Thymus (tissue), 11 donors: ENCODE data around the gene SNORC. TPM values are rescaled to one million over a fixed set of nuclear protein-coding genes. Genes with fewer than 3 reads are reported as not detected.

Experiments used
- DNase-seq, 9 donors: peaks; one replicate each; pipeline ENCODE4 v3.0.0-alpha.2; 2013; ENCODE audit warnings: low spot score in 9 of 9, low read depth in 6 of 9, missing footprints in 1 of 9
- H3K27ac ChIP-seq, 2 donors: one replicate each; pipeline ENCODE4 v1.5.1; 2013; ENCODE audit warnings: control low read depth in 1 of 2, low read depth in 1 of 2, low read length in 1 of 2, mild to moderate bottlenecking in 1 of 2, moderate library complexity in 1 of 2
- H3K27me3 ChIP-seq, 2 donors: one replicate each; pipeline ENCODE4 v1.5.1; 2013; ENCODE audit warnings: low read length in 1 of 2; ENCODE audit not compliant: control insufficient read depth in 2 of 2, insufficient read depth in 1 of 2
- H3K36me3 ChIP-seq, 2 donors: one replicate each; pipeline ENCODE4 v1.5.1; 2013; ENCODE audit warnings: low read length in 1 of 2, mild to moderate bottlenecking in 1 of 2, moderate library complexity in 1 of 2; ENCODE audit not compliant: control insufficient read depth in 2 of 2, insufficient read depth in 2 of 2
- H3K4me1 ChIP-seq, 2 donors: one replicate each; pipeline ENCODE4 v1.5.1; 2013; ENCODE audit warnings: low read length in 2 of 2; ENCODE audit not compliant: control insufficient read depth in 2 of 2, insufficient read depth in 2 of 2
- H3K4me3 ChIP-seq, 2 donors: one replicate each; pipeline ENCODE4 v1.5.1; 2013; ENCODE audit warnings: low read length in 2 of 2, control low read depth in 1 of 2, mild to moderate bottlenecking in 1 of 2
- H3K9me3 ChIP-seq, 2 donors: one replicate each; pipeline ENCODE4 v1.5.1; 2013; ENCODE audit warnings: low read length in 1 of 2, mild to moderate bottlenecking in 1 of 2; ENCODE audit not compliant: control insufficient read depth in 2 of 2, insufficient read depth in 1 of 2
- WGBS: extraction: QIAGEN DNeasy Blood & Tissue Kit; methylation state at CpG from one replicate; pipeline ENCODE4 v1.1.7; 2013; 5-methylcytosine and 5-hydroxymethylcytosine counted together
- polyA plus RNA-seq: library from polyadenylated mRNA; stranded (reverse); fragments of 200-250 nt; gene quantifications from one replicate; pipeline ENCODE4 v1.2.3, GENCODE V29; 2013
- total RNA-seq: library from RNA; stranded (reverse); fragments of 120-200 nt; gene quantifications from one replicate; pipeline ENCODE4 v1.2.4, GENCODE V29; 2013
- donor health status: healthy.

The SNORC gene
- total and polyA plus RNA-seq, 2 donors: 1.4 to 5.0 TPM

- no peak for DNase-seq
These were observed 19.9 kb downstream of the SNORC start for GRCh38 chr2:232889876-232890401.

GRCh38 chr2:232890536-232890895 lies 20.5 kb downstream of the SNORC start:
- peaks cover 0 to 7% of the 10 kb centered on the region in 2 donors for H3K27me3 ChIP-seq
- no peak for DNase-seq
- H3K4me3 ChIP-seq: no peak overlapping the region
- H3K9me3 ChIP-seq: peaks cover 0 to 2% of the 10 kb centered on the region in 2 donors
- H3K27ac ChIP-seq: no peak overlapping the region
- H3K36me3 ChIP-seq: no peaks in the 10 kb centered on the region
- no peaks in the 10 kb centered on the region for H3K4me1 ChIP-seq
- 94% methylated on average over 11 of the region's 11 CpGs for WGBS

More at GRCh38 chr2:232889876-232890401, 19.9 kb downstream of the SNORC start:
- H3K27me3 ChIP-seq: peaks cover 0 to 7% of the 10 kb centered on the region in 2 donors
- H3K36me3 ChIP-seq: no peaks in the 10 kb centered on the region
- H3K4me3 ChIP-seq: no peak overlapping the region
- H3K9me3 ChIP-seq: peaks cover 0 to 4% of the 10 kb centered on the region in 2 donors
- H3K27ac ChIP-seq: no peak overlapping the region
- WGBS: 94% methylated on average over 5 of the region's 5 CpGs
- H3K4me1 ChIP-seq: no peaks in the 10 kb centered on the region

GRCh38 chr2:232890896-232891601 lies 21.0 kb downstream of the SNORC start:
- peaks cover 0 to 7% of the 10 kb centered on the region in 2 donors for H3K27me3 ChIP-seq
- DNase-seq: no peak
- 45% methylated on average over 23 of the region's 23 CpGs for WGBS
- no peaks in the 10 kb centered on the region for H3K36me3 ChIP-seq
- no peak overlapping the region for H3K27ac ChIP-seq
- H3K4me3 ChIP-seq: no peak overlapping the region
- no peaks in the 10 kb centered on the region for H3K4me1 ChIP-seq
- no peaks in the 10 kb centered on the region for H3K9me3 ChIP-seq

- no peaks in the 10 kb centered on the region for H3K4me1 ChIP-seq
- no peak for DNase-seq
- H3K27me3 ChIP-seq: peaks cover 0 to 7% of the 10 kb centered on the region in 2 donors
- H3K27ac ChIP-seq: no peak overlapping the region
- H3K4me3 ChIP-seq: no peak overlapping the region
- no peaks in the 10 kb centered on the region for H3K9me3 ChIP-seq
- WGBS: 82% methylated on average over 11 of the region's 11 CpGs
- no peaks in the 10 kb centered on the region for H3K36me3 ChIP-seq
These were observed 21.6 kb downstream of the SNORC start for GRCh38 chr2:232891621-232892071.

- peaks cover 0 to 7% of the 10 kb centered on the region in 2 donors for H3K27me3 ChIP-seq
- H3K9me3 ChIP-seq: no peaks in the 10 kb centered on the region
- DNase-seq: no peak
- no peaks in the 10 kb centered on the region for H3K36me3 ChIP-seq
- no peaks in the 10 kb centered on the region for H3K4me1 ChIP-seq
- no peak overlapping the region for H3K27ac ChIP-seq
- 96% methylated on average over 13 of the region's 13 CpGs for WGBS
- H3K4me3 ChIP-seq: no peak overlapping the region
These were observed 22.2 kb downstream of the SNORC start for GRCh38 chr2:232892221-232892620.

GRCh38 chr2:232892843-232893242 lies 22.8 kb downstream of the SNORC start:
- H3K9me3 ChIP-seq: no peaks in the 10 kb centered on the region
- no peaks in the 10 kb centered on the region for H3K36me3 ChIP-seq
- no peak overlapping the region for H3K27ac ChIP-seq
- 92% methylated on average over 20 of the region's 20 CpGs for WGBS
- DNase-seq: no peak
- H3K4me3 ChIP-seq: no peak overlapping the region
- peaks cover 0 to 7% of the 10 kb centered on the region in 2 donors for H3K27me3 ChIP-seq
- no peaks in the 10 kb centered on the region for H3K4me1 ChIP-seq

GRCh38 chr2:232893834-232894233 lies 23.8 kb downstream of the SNORC start:
- Histone ChIP-seq H3K4me3 (no peak overlapping the region), H3K36me3 (no peaks in the 10 kb centered on the region), H3K4me1 (no peaks in the 10 kb centered on the region), H3K27me3 (peaks cover 0 to 7% of the 10 kb centered on the region in 2 donors), H3K9me3 (no peaks in the 10 kb centered on the region), H3K27ac (no peak overlapping the region)
- DNase-seq: no peak
- WGBS: 97% methylated on average over 8 of the region's 8 CpGs

GRCh38 chr2:232894251-232894650 lies 24.2 kb downstream of the SNORC start:
- Histone ChIP-seq H3K4me3 (no peak overlapping the region), H3K27me3 (peaks cover 0 to 7% of the 10 kb centered on the region in 2 donors), H3K27ac (no peak overlapping the region), H3K36me3 (no peaks in the 10 kb centered on the region), H3K9me3 (no peaks in the 10 kb centered on the region), H3K4me1 (no peaks in the 10 kb centered on the region)
- DNase-seq: no peak
- 96% methylated on average over 9 of the region's 9 CpGs for WGBS

GRCh38 chr2:232894746-232895145 lies 24.7 kb downstream of the SNORC start:
- Histone ChIP-seq H3K27ac (no peak overlapping the region), H3K4me1 (no peaks in the 10 kb centered on the region), H3K36me3 (no peaks in the 10 kb centered on the region), H3K4me3 (no peak overlapping the region), H3K9me3 (no peaks in the 10 kb centered on the region), H3K27me3 (peaks cover 0 to 7% of the 10 kb centered on the region in 2 donors)
- DNase-seq: no peak
- WGBS: 97% methylated on average over 19 of the region's 19 CpGs
